Lower leg skin (tissue), 3 donors: ENCODE results near the gene RIC8A.

Experiments used
- CTCF ChIP-seq, 3 donors: fragments of 450-650 bp; IDR thresholded peaks; one replicate each; pipeline ENCODE4 v1.5.1; 2016; ENCODE audit warnings: antibody characterized with exemption in 3 of 3, mild to moderate bottlenecking in 3 of 3, moderate library complexity in 2 of 3
- POLR2A ChIP-seq, 2 donors: fragments of 450-650 bp; IDR thresholded peaks; one replicate each; pipeline ENCODE4 v1.6.1; 2016 to 2017; ENCODE audit warnings: antibody characterized with exemption in 2 of 2, mild to moderate bottlenecking in 1 of 2, moderate library complexity in 1 of 2

- TF ChIP-seq POLR2A (IDR thresholded peaks at IDR 0.05): no peak
- TF ChIP-seq CTCF (IDR thresholded peaks at IDR 0.05): no peak
These were observed 2.1 kb upstream of the RIC8A start for GRCh38 chr11:205221-206001.
